Activated CD8-positive, alpha-beta T cell treated with anti-CD3 and anti-CD28 coated beads for 36 hours (primary cell): ENCODE results near the gene RNASEH2B. TPM values are rescaled to one million over a fixed set of nuclear protein-coding genes. Genes with fewer than 3 reads are reported as not detected.

Source experiments
- ATAC-seq: fragments of 200-7000 bp; cut with Tn5 transposase; one replicate; pipeline ENCODE4 v1.10.0; 2021; ENCODE audit warnings: mild to moderate bottlenecking, moderate library complexity
- CTCF ChIA-PET: fragments of 350-600 bp; sonication (Branson Sonifier 250); formaldehyde crosslinking; loops from one replicate; lab custom pipeline; 2021; ENCODE audit warnings: antibody characterized with exemption; lab: Charles Lee
- POLR2A ChIA-PET: fragments of 350-600 bp; sonication (Branson Sonifier 250); formaldehyde crosslinking; loops from one replicate; lab custom pipeline; 2021; ENCODE audit warnings: antibody characterized with exemption; lab: Charles Lee
- DNase-seq: peaks from one replicate; pipeline ENCODE4 v3.0.0-alpha.2; 2020
- H3K27ac Mint-ChIP-seq: one replicate; pipeline ENCODE4 v1.8.0; 2021; ENCODE audit warnings: mild to moderate bottlenecking, mixed read lengths
- H3K27me3 Mint-ChIP-seq: one replicate; pipeline ENCODE4 v1.8.0; 2021; ENCODE audit warnings: mixed read lengths
- H3K36me3 Mint-ChIP-seq: one replicate; pipeline ENCODE4 v1.8.0; 2021; ENCODE audit warnings: low read depth, mixed read lengths
- H3K4me1 Mint-ChIP-seq: one replicate; pipeline ENCODE4 v1.8.0; 2021; ENCODE audit warnings: low read depth, mixed read lengths
- H3K4me3 Mint-ChIP-seq: one replicate; pipeline ENCODE4 v1.8.0; 2021; ENCODE audit warnings: mild to moderate bottlenecking, moderate library complexity, mixed read lengths
- H3K9me3 Mint-ChIP-seq: one replicate; pipeline ENCODE4 v1.8.0; 2021; ENCODE audit warnings: mixed read lengths
- CTCF ChIP-seq: fragments of 200-600 bp; IDR thresholded peaks from one replicate; pipeline ENCODE4 v1.8.0; 2022; ENCODE audit warnings: antibody characterized with exemption, mild to moderate bottlenecking
- intact Hi-C: fragments of 100-400 bp; cut with micrococcal nuclease; formaldehyde crosslinking; loops from one replicate; pipeline ENCODE4 v1.10.0; 2022
- total RNA-seq, 2 experiments: library from RNA; stranded (reverse); gene quantifications; one replicate each; pipeline ENCODE4 v1.2.3, GENCODE V29; 2021

The RNASEH2B gene
- total RNA-seq, 2 experiments from 2014 or later: 63.5 to 69.4 TPM

- Mint-ChIP-seq H3K4me1 (peaks cover 19% of the 10 kb centered on the region), H3K36me3 (no peaks in the 10 kb centered on the region), H3K27ac (no peak overlapping the region), H3K9me3 (no peaks in the 10 kb centered on the region), H3K4me3 (no peak overlapping the region), H3K27me3 (no peaks in the 10 kb centered on the region)
- intact Hi-C loops: no loop called here
- no peak for ATAC-seq
- ChIA-PET POLR2A (no interaction called here), CTCF (interaction anchor here (1.6 kb wide), 1 partner anchor 12 kb away, joined by 3 read pairs; no protein-coding TSS in a partner anchor)
- TF ChIP-seq CTCF: no peak
- no peak for DNase-seq
Measured at GRCh38 chr13:50990818-50991506, 81.4 kb downstream of the RNASEH2B start.

GRCh38 chr13:50991579-50992521, 82.3 kb downstream of the RNASEH2B start:
- POLR2A ChIA-PET: no interaction called here
- Mint-ChIP-seq H3K27me3 (no peaks in the 10 kb centered on the region), H3K27ac (peak overlapping the region; percentile 58), H3K36me3 (no peaks in the 10 kb centered on the region), H3K4me3 (no peak overlapping the region), H3K9me3 (no peaks in the 10 kb centered on the region), H3K4me1 (peaks cover 19% of the 10 kb centered on the region)
- ATAC-seq (peak; percentile 80), DNase-seq (peak; percentile 60)
- TF ChIP-seq CTCF: no peak
- CTCF ChIA-PET: interaction anchor here (0.8 to 1.1 kb wide), 3 partner anchors 20 to 1056 kb away, joined by 3 read pairs; partner anchors contain the start of gene SPRYD7
- intact Hi-C loops: no loop called here

GRCh38 chr13:50993371-50993770, 83.8 kb downstream of the RNASEH2B start:
- Mint-ChIP-seq H3K4me3 (no peak overlapping the region), H3K9me3 (no peaks in the 10 kb centered on the region), H3K27ac (no peak overlapping the region), H3K4me1 (peaks cover 19% of the 10 kb centered on the region), H3K36me3 (no peaks in the 10 kb centered on the region), H3K27me3 (no peaks in the 10 kb centered on the region)
- POLR2A ChIA-PET: no interaction called here
- TF ChIP-seq CTCF: no peak
- intact Hi-C loops: no loop called here
- CTCF ChIA-PET: interaction anchor here (1.2 to 1.5 kb wide), 2 partner anchors 61 to 76 kb away, joined by 3 read pairs; no protein-coding TSS in a partner anchor
- no peak for DNase-seq
- ATAC-seq: no peak

GRCh38 chr13:50993934-50994333, 84.3 kb downstream of the RNASEH2B start:
- H3K9me3 Mint-ChIP-seq: no peaks in the 10 kb centered on the region
- no peak for TF ChIP-seq CTCF
- ATAC-seq (no peak), DNase-seq (no peak)
- H3K36me3 Mint-ChIP-seq: no peaks in the 10 kb centered on the region
- intact Hi-C loops: no loop called here
- no peak overlapping the region for H3K27ac Mint-ChIP-seq
- H3K27me3 Mint-ChIP-seq: no peaks in the 10 kb centered on the region
- H3K4me1 Mint-ChIP-seq: peaks cover 19% of the 10 kb centered on the region
- ChIA-PET POLR2A (no interaction called here), CTCF (interaction anchor here (1.2 to 1.5 kb wide), 2 partner anchors 62 to 76 kb away, joined by 3 read pairs; no protein-coding TSS in a partner anchor)
- no peak overlapping the region for H3K4me3 Mint-ChIP-seq
